Hair follicle dermal papilla cell (primary cell): ENCODE data around the gene ZNF654. TPM values are rescaled to one million over a fixed set of nuclear protein-coding genes. Genes with fewer than 3 reads are reported as not detected.

ENCODE experiments used
- total RNA-seq: library from RNA; depleted of rRNA; stranded (reverse); fragments of >200 nt; gene quantifications from 2 replicates; pipeline ENCODE4 v1.2.3, GENCODE V29; 2012

Gene ZNF654
- total RNA-seq: 17.1 and 18.5 TPM in 2 replicates

DNA sequence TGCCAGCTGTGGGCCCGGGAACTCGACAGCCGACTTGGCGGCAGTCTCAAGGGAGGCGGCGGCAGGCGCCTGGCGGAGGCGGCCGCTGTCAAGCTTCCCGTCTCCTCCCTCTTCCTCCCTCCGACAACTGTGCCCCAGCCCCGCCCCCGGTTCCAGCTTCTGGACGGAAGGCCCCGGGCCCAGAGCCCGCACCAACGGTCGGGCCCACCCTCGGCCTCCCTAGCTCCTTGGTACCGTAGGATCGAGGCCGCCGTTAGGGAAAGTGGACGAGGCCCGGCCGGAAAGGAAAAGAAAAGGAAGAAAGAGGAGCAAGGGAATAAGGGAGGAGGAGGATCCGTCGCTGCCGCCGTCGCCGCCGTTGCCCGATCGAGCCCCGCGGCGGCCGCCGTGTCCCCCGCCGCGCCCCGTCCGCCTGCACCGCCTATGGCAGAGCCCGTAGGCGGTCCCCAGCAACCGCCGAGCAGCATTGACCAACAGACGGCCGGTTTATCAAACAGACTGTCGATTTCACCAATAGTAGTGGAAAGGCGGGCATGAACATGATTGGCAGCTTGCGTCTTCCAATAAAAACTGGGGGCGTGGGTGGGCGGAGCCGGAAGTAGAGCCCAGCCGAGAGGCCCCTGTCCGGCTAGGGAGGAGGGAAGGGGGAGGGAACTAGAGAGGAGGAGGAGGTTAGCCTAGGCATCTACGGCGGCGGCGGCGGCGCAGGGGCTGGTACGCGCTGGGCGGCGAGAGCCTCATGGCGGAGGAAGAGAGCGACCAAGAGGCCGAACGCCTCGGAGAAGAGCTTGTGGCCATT is at the start of gene ZNF654, which contains the start of gene CGGBP1:
Gene ZNF654, plus strand, starts transcription at position 675 of the 799 bp plus-strand sequence. Its CDS starts 65 bp downstream, at position 740.
Gene CGGBP1, minus strand, starts transcription at position 425 of the 799 bp plus-strand sequence. CDS start 3,029 bp downstream, outside the sequence.

DNA sequence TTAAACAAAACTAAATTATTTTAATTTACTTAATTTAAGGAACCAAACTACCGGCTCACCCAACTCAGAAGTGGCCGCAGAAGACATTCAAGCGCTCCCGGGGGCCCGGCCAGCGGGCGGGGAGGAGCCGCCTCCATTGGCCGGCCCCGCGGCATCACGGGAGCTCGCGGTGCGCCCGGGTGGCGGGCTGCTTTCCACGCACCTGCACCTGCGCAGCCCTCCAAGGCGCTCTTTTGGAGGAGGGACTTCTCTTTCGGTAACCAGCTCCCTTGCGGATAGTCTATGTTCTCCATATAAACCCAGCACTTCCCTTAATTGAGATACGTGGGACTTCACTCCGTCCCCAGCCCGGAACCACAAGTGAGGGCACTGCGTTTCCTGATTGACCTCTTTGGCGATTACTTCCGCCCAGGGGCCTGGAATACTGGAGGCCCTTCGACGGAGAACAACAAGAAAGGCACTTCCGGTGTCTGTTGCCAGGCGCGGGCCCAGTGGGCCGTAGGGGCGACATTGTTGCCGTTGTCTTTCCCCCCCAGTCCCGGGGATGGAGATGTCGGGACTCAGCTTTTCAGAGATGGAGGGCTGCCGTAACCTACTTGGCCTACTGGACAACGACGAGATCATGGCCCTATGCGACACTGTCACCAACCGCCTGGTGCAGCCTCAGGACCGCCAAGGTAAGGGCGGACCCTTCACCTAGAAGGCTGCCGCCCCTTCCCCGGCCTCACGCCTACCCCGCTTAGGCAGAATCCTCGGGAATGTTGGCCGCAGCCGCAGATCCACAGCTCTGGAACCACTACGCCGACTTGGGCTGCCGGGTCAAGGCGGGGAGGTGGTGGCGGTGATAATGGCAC is 90.7 kb downstream of the ZNF654 start, which contains the start of gene C3orf38:
Gene C3orf38, plus strand, starts transcription at position 451 of the 854 bp plus-strand sequence. Its CDS starts 94 bp downstream, at position 545.

Other genes starting within 250 kb of the ZNF654 start
- 69.6 and 83.7 TPM in 2 replicates for gene CGGBP1, start 250 bp upstream of the ZNF654 start, total RNA-seq
- 28.9 and 29.0 TPM in 2 replicates for gene C3orf38, start 90.7 kb downstream of the ZNF654 start, total RNA-seq